H1 (cell line): ENCODE results near the gene TDRD9. TPM values are rescaled to one million over a fixed set of nuclear protein-coding genes. Genes with fewer than 3 reads are reported as not detected.

Source experiments
- CTCF ChIA-PET: fragments of 300-600 bp; sonication (Branson Sonifier 250); formaldehyde crosslinking; loops from one replicate; lab custom pipeline; 2021; ENCODE audit not compliant: partially characterized antibody; lab: Charles Lee
- POLR2A ChIA-PET: fragments of 300-600 bp; sonication (Branson Sonifier 250); formaldehyde crosslinking; loops from one replicate; lab custom pipeline; 2021; ENCODE audit warnings: inconsistent platforms; ENCODE audit not compliant: partially characterized antibody; lab: Charles Lee
- DNase-seq, 2 experiments: peaks; one replicate each; pipeline versions ENCODE4 v3.0.0 to v3.0.0-alpha.2; 2010 to 2022; ENCODE audit warnings: low spot score in 2 of 2, low read depth in 1 of 2, mixed read lengths in 1 of 2
- FAIRE-seq: peaks from 2 replicates; lab custom pipeline; 2011; peaks lifted over from hg19 to GRCh38; lab: Jason Lieb, UNC
- H2AFZ ChIP-seq: 2 replicates; pipeline ENCODE4 v1.8.1; 2012; ENCODE audit warnings: low read length, inconsistent platforms
- H2AK5ac ChIP-seq: 2 replicates; pipeline ENCODE4 v1.6.1; 2013; ENCODE audit warnings: low read depth, low read length
- H2BK120ac ChIP-seq: replicated peaks from 2 replicates; pipeline ENCODE3; 2013; ENCODE audit warnings: low read depth, low read length, inconsistent platforms
- H2BK12ac ChIP-seq: 2 replicates; pipeline ENCODE4 v1.6.1; 2013; ENCODE audit warnings: low read depth, low read length
- H2BK15ac ChIP-seq: 2 replicates; pipeline ENCODE4 v1.6.1; 2013; ENCODE audit warnings: low read length
- H2BK20ac ChIP-seq: 2 replicates; pipeline ENCODE4 v1.6.1; 2013; ENCODE audit warnings: low read length
- H2BK5ac ChIP-seq: 2 replicates; pipeline ENCODE4 v1.6.1; 2013; ENCODE audit warnings: low read depth, low read length
- H3K14ac ChIP-seq: 2 replicates; pipeline ENCODE4 v1.6.1; 2013; ENCODE audit warnings: inconsistent platforms; ENCODE audit not compliant: insufficient read length
- H3K18ac ChIP-seq: 2 replicates; pipeline ENCODE4 v1.6.1; 2013; ENCODE audit warnings: low read length; ENCODE audit errors: extremely low read depth
- H3K23ac ChIP-seq: 2 replicates; pipeline ENCODE4 v1.6.1; 2013; ENCODE audit warnings: inconsistent platforms; ENCODE audit not compliant: insufficient read length
- H3K23me2 ChIP-seq: 2 replicates; pipeline ENCODE4 v1.6.1; 2013; ENCODE audit warnings: low read depth, low read length
- H3K27ac ChIP-seq: 2 replicates; pipeline ENCODE4 v1.6.1; 2011; ENCODE audit warnings: low read depth, low read length, inconsistent platforms
- H3K27me3 ChIP-seq, 4 experiments: replicated peaks in 1 of 4; 1 replicate in 1 of 4; 2 replicates in 3 of 4; pipeline versions ENCODE4 v1.6.1 to v1.8.1; 2011 to 2013; ENCODE audit warnings: low read length in 3 of 4, mild to moderate bottlenecking in 3 of 4, inconsistent platforms in 2 of 4, mixed read lengths in 2 of 4, moderate library complexity in 1 of 4; ENCODE audit not compliant: control insufficient read depth in 3 of 4, insufficient read depth in 3 of 4; ENCODE audit errors: extremely low read depth in 1 of 4
- H3K36me3 ChIP-seq, 4 experiments: 2 replicates each; pipeline versions ENCODE4 v1.6.1 to v1.8.1; 2011 to 2013; ENCODE audit warnings: mild to moderate bottlenecking in 4 of 4, low read length in 3 of 4, moderate library complexity in 2 of 4, control low read depth in 1 of 4, inconsistent platforms in 1 of 4; ENCODE audit not compliant: insufficient read depth in 4 of 4, control insufficient read depth in 2 of 4
- H3K4ac ChIP-seq: replicated peaks from 2 replicates; pipeline ENCODE3; 2013; ENCODE audit warnings: low read length, low read depth, mixed read lengths, inconsistent platforms; ENCODE audit not compliant: insufficient read length
- H3K4me1 ChIP-seq, 4 experiments: replicated peaks in 1 of 4; 1 replicate in 1 of 4; 2 replicates in 3 of 4; pipeline versions ENCODE4 v1.6.1 to v1.8.1; 2011 to 2013; ENCODE audit warnings: low read length in 3 of 4, inconsistent platforms in 2 of 4, mixed read lengths in 1 of 4; ENCODE audit not compliant: insufficient read depth in 4 of 4, control insufficient read depth in 3 of 4
- H3K4me2 ChIP-seq, 2 experiments: 2 replicates each; pipeline versions ENCODE4 v1.6.1 to v1.8.1; 2011 to 2013; ENCODE audit warnings: low read depth in 2 of 2, low read length in 2 of 2, control low read depth in 1 of 2, inconsistent platforms in 1 of 2, mild to moderate bottlenecking in 1 of 2; ENCODE audit not compliant: insufficient read depth in 1 of 2
- H3K4me3 ChIP-seq, 4 experiments: fragments of 200-600, 300-600 bp in 1 of 4; sonication (generic), shearing (Covaris generic), sonication (Bioruptor Twin) in 1 of 4; 2 replicates each; pipeline versions ENCODE4 v1.5.1 to v1.8.1; 2011 to 2016; ENCODE audit warnings: low read length in 4 of 4, low read depth in 3 of 4, control low read depth in 2 of 4, inconsistent platforms in 2 of 4, mild to moderate bottlenecking in 2 of 4, mixed read lengths in 1 of 4, moderate library complexity in 1 of 4; ENCODE audit not compliant: insufficient read depth in 2 of 4; ENCODE audit errors: extremely low read depth in 1 of 4
- H3K56ac ChIP-seq: replicated peaks from 2 replicates; pipeline ENCODE3; 2013; ENCODE audit warnings: low read depth, mild to moderate bottlenecking, mixed read lengths, low read length, inconsistent platforms; ENCODE audit not compliant: insufficient read length
- H3K79me1 ChIP-seq: 2 replicates; pipeline ENCODE4 v1.6.1; 2013; ENCODE audit warnings: low read depth, low read length, control low read depth
- H3K79me2 ChIP-seq, 2 experiments: 2 replicates each; pipeline versions ENCODE4 v1.6.1 to v1.8.1; 2012 to 2013; ENCODE audit warnings: low read length in 2 of 2, mild to moderate bottlenecking in 2 of 2, inconsistent platforms in 1 of 2; ENCODE audit not compliant: insufficient read depth in 2 of 2, control insufficient read depth in 1 of 2
- H3K9ac ChIP-seq, 4 experiments: replicated peaks in 1 of 4; 1 replicate in 1 of 4; 2 replicates in 3 of 4; pipeline versions ENCODE4 v1.6.1 to v1.8.1; 2011 to 2013; ENCODE audit warnings: low read depth in 3 of 4, low read length in 3 of 4, control low read depth in 2 of 4, mild to moderate bottlenecking in 2 of 4, moderate library complexity in 2 of 4, inconsistent platforms in 1 of 4; ENCODE audit errors: extremely low read depth in 1 of 4
- H3K9me3 ChIP-seq, 2 experiments: 2 replicates each; pipeline versions ENCODE4 v1.6.1 to v1.8.1; 2012 to 2013; ENCODE audit warnings: mild to moderate bottlenecking in 2 of 2, moderate library complexity in 2 of 2, control low read depth in 1 of 2, inconsistent platforms in 1 of 2, low read depth in 1 of 2, low read length in 1 of 2, mixed read lengths in 1 of 2; ENCODE audit not compliant: insufficient read depth in 2 of 2
- H4K20me1 ChIP-seq, 2 experiments: replicated peaks in 1 of 2; 2 replicates each; pipeline versions ENCODE3 to v1.8.1; 2011 to 2013; ENCODE audit warnings: inconsistent platforms in 2 of 2, low read length in 2 of 2, mild to moderate bottlenecking in 1 of 2; ENCODE audit not compliant: insufficient read depth in 2 of 2, control insufficient read depth in 1 of 2
- H4K5ac ChIP-seq: 2 replicates; pipeline ENCODE4 v1.6.1; 2013; ENCODE audit warnings: low read length, low read depth, mixed read lengths, inconsistent platforms; ENCODE audit not compliant: insufficient read length
- H4K8ac ChIP-seq: 2 replicates; pipeline ENCODE4 v1.8.0; 2013; ENCODE audit warnings: mild to moderate bottlenecking, moderate library complexity, low read length, inconsistent platforms; ENCODE audit not compliant: insufficient read depth; ENCODE audit errors: extremely low read depth
- H4K91ac ChIP-seq: replicated peaks from 2 replicates; pipeline ENCODE3; 2013; ENCODE audit warnings: low read length, mixed read lengths, inconsistent platforms; ENCODE audit not compliant: insufficient read length
- BRCA1 ChIP-seq: IDR thresholded peaks from 2 replicates; pipeline ENCODE4 v1.6.1; 2012; ENCODE audit warnings: low read depth, low read length, improper control_type of control experiment
- PHF8 ChIP-seq: fragments of 200-600 bp; sonication (generic); conservative IDR thresholded peaks from 2 replicates; pipeline ENCODE4 v1.7.1; 2012; ENCODE audit warnings: low read depth, mild to moderate bottlenecking, inconsistent platforms, low read length, moderate library complexity
- RAD21 ChIP-seq, 2 experiments: IDR thresholded peaks in 1 of 2; conservative IDR thresholded peaks in 1 of 2; 2 replicates each; pipeline ENCODE4 v1.6.1; 2011; ENCODE audit warnings: low read depth in 2 of 2, low read length in 2 of 2, improper control_type of control experiment in 1 of 2, inconsistent platforms in 1 of 2, mild to moderate bottlenecking in 1 of 2, moderate library complexity in 1 of 2
- SAP30 ChIP-seq: fragments of 300-600 bp; sonication (generic); IDR thresholded peaks from 2 replicates; pipeline ENCODE4 v1.7.1; 2012; ENCODE audit warnings: low read length, moderate library complexity, mild to moderate bottlenecking, inconsistent platforms; ENCODE audit not compliant: insufficient read depth, insufficient replicate concordance
- WGBS, 2 experiments: shearing (Covaris generic) in 1 of 2; methylation state at CpG; one replicate each; pipeline versions ENCODE4 v1.1.6 to v1.1.7; 2013 to 2015; ENCODE audit warnings: low lambda C conversion rate in 2 of 2, mixed read lengths in 2 of 2, inconsistent platforms in 1 of 2, low coverage in 1 of 2, missing lambda C conversion rate in 1 of 2; ENCODE audit not compliant: insufficient replicate concordance in 2 of 2, insufficient coverage in 1 of 2, insufficient read length in 1 of 2; ENCODE audit errors: extremely low coverage in 1 of 2, missing lambda C conversion rate in 1 of 2; 5-methylcytosine and 5-hydroxymethylcytosine counted together
- polyA plus RNA-seq, 7 experiments: library from polyadenylated mRNA; depleted of rRNA in 3 of 7; stranded (reverse) in 5 of 7; unstranded in 2 of 7; fragments of >200 nt in 5 of 7; fragments of 200-250 nt in 2 of 7; gene quantifications; 1 replicate in 5 of 7; 2 replicates in 1 of 7; 4 replicates in 1 of 7; pipeline versions ENCODE4 v1.2.1 to v1.2.3, GENCODE V29; 2011 to 2013; ENCODE audit warnings: missing spikeins in 2 of 7, mixed read lengths in 2 of 7
- total RNA-seq: library from RNA; stranded (reverse); fragmentation: NEBNext Ultra II Directional; extraction: Animal tissue kit (Norgen Biotek cat#: 25700); gene quantifications from 2 replicates; pipeline ENCODE4 v1.2.1, GENCODE V29; 2021
- TF ChIP-seq, protein P1 (sequence below), 3 experiments: IDR thresholded peaks; 1 replicate in 2 of 3; 2 replicates in 1 of 3; pipeline versions ENCODE4 v1.5.1 to v1.6.1; 2011; ENCODE audit warnings: low read length in 3 of 3, mild to moderate bottlenecking in 3 of 3, inconsistent platforms in 2 of 3, low read depth in 1 of 3, moderate library complexity in 1 of 3; ENCODE audit not compliant: insufficient read depth in 1 of 3; ENCODE audit errors: control extremely low read depth in 1 of 3

TDRD9 gene
- total and polyA plus RNA-seq, 2 of the 8 experiments (the other 6 are each of a cell fraction or from before 2014, with no cell fraction given) = not detected

DNA sequence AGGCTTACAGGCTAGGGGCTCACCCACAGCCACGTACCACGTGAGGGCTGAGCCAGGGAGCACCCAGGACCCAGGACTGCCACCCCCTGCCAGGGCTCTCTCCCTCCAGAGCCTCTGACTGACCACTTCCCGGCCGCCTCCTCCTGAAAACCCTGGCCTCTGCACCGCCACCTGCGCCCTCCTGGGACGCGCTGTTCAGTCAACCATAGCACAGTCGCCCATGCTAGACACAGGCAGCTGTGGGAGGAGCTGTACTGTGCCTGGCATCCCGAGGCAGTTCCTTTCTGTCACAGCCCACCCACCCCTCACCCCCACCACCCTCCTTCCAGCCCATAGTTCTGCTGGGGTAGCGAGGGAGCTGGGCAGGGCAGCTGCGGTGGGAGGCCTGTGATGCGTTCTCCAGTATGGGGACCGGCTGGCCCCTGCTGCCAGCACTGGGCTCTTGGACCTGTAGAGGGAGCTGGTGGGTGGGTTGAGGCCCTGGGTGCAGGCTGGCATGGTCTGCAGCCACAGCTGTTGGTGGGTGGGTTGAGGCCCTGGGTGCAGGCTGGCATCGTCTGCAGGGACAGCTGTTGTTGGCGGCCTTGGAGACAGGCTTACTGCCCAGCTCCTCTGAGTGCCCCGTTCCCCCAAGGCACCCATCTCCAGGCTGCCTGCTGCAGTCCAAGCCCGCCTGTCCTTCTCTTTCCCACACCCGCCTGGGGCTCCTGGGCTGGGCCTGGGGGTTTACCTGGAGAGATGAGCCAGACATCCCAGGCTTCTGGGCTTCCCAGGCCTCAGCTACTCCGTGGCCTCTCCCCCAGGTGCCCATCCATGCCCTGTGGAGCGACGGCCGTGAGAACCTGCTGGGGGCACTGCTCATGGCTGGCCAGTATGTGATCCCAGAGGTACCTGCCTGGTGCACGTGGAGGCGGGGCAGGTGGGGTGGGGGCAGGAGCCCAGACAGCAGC, 168.8 kb downstream of the TDRD9 start:
- Histone ChIP-seq H3K79me2 (no peaks in the 10 kb centered on the region), H3K14ac (no peak overlapping the region), H3K4ac (no peak overlapping the region), H3K4me2 (no peak overlapping the region), H4K8ac (no peak overlapping the region; the same call in 1 of the 2 replicates), H3K23me2 (no peaks in the 10 kb centered on the region), H4K20me1 (no peaks in the 10 kb centered on the region), H3K23ac (no peak overlapping the region), H2BK120ac (no peak overlapping the region), H4K5ac (no peak overlapping the region), H3K4me1 (peaks cover 0 to 7% (median 4%) of the 10 kb centered on the region in 4 experiments; a peak in 3 of 7 replicates), H2AK5ac (no peak overlapping the region), H3K56ac (no peak overlapping the region), H3K27me3 (no peaks in the 10 kb centered on the region; a peak in 3 of 7 replicates), H2BK20ac (no peak overlapping the region), H2AFZ (no peak overlapping the region), H3K36me3 (no peaks in the 10 kb centered on the region), H3K9ac (no peak overlapping the region), H2BK5ac (no peak overlapping the region), H2BK12ac (no peak overlapping the region), H3K79me1 (no peaks in the 10 kb centered on the region), H3K9me3 (no peaks in the 10 kb centered on the region), H2BK15ac (no peak overlapping the region), H4K91ac (no peak overlapping the region), H3K27ac (no peak overlapping the region), H3K4me3 (no peak overlapping the region), H3K18ac (no peak overlapping the region)
- FAIRE-seq (no peak), DNase-seq (no peak)
- ChIA-PET CTCF (interaction anchor here (0.6 to 6.6 kb wide), 21 partner anchors 7 to 477 kb away, joined by 3 to 76 read pairs (median 4); no protein-coding TSS in a partner anchor), POLR2A (no interaction called here)
- WGBS, 2 experiments = 83% methylated on average over 21 of the region's 25 CpGs; no CpG with 5 or more reads in 1 of the 2 experiments
- TF ChIP-seq SAP30 (no peak), BRCA1 (no peak), PHF8 (no peak), RAD21 (IDR thresholded peaks at IDR 0.05 in 1 of 2, conservative IDR thresholded peaks at IDR 0.05 in 1 of 2; ENCODE audit: low read depth in 2 of 2, low read length in 2 of 2) (peak; percentile 29 to 35; a peak in 2 of 4 replicates)
- TF ChIP-seq, protein P1, sequence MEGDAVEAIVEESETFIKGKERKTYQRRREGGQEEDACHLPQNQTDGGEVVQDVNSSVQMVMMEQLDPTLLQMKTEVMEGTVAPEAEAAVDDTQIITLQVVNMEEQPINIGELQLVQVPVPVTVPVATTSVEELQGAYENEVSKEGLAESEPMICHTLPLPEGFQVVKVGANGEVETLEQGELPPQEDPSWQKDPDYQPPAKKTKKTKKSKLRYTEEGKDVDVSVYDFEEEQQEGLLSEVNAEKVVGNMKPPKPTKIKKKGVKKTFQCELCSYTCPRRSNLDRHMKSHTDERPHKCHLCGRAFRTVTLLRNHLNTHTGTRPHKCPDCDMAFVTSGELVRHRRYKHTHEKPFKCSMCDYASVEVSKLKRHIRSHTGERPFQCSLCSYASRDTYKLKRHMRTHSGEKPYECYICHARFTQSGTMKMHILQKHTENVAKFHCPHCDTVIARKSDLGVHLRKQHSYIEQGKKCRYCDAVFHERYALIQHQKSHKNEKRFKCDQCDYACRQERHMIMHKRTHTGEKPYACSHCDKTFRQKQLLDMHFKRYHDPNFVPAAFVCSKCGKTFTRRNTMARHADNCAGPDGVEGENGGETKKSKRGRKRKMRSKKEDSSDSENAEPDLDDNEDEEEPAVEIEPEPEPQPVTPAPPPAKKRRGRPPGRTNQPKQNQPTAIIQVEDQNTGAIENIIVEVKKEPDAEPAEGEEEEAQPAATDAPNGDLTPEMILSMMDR (IDR thresholded peaks at IDR 0.05; ENCODE audit: control extremely low read depth in 1 of 3, insufficient read depth in 1 of 3, low read depth in 1 of 3, low read length in 3 of 3) = peak in 2 of 3 experiments; percentile 48 to 57; a peak in 3 of 4 replicates
